Neuronal stem cell (in vitro differentiated cells): ENCODE results near the gene NRIP3.
"Not testable (repeated sequence)": the region's sequence is repeated elsewhere in the genome, so short reads cannot be mapped to it uniquely, and the experiment has no call there.

Experiments used
- DNase-seq: peaks from one replicate; pipeline ENCODE4 v3.0.0-alpha.2; 2013; ENCODE audit warnings: low spot score
- H2AFZ ChIP-seq: one replicate; pipeline ENCODE4 v1.6.1; 2013; ENCODE audit warnings: mild to moderate bottlenecking, low read length, inconsistent platforms
- H2AK5ac ChIP-seq: 2 replicates; pipeline ENCODE4 v1.6.1; 2013; ENCODE audit warnings: low read depth, mild to moderate bottlenecking, inconsistent platforms, low read length, moderate library complexity, mixed read lengths
- H2BK120ac ChIP-seq: 2 replicates; pipeline ENCODE4 v1.6.1; 2013; ENCODE audit warnings: low read depth, mild to moderate bottlenecking, inconsistent platforms, low read length, moderate library complexity, mixed read lengths
- H2BK12ac ChIP-seq: one replicate; pipeline ENCODE4 v1.6.1; 2013; ENCODE audit warnings: low read length, inconsistent platforms
- H2BK15ac ChIP-seq: 2 replicates; pipeline ENCODE4 v1.6.1; 2013; ENCODE audit warnings: mild to moderate bottlenecking, low read length, inconsistent platforms, mixed read lengths
- H2BK5ac ChIP-seq: one replicate; pipeline ENCODE4 v1.6.1; 2013; ENCODE audit warnings: inconsistent platforms, mild to moderate bottlenecking, low read length, moderate library complexity
- H3K14ac ChIP-seq: one replicate; pipeline ENCODE4 v1.6.1; 2013; ENCODE audit warnings: low read length, inconsistent platforms
- H3K18ac ChIP-seq: 2 replicates; pipeline ENCODE4 v1.6.1; 2013; ENCODE audit warnings: low read length, inconsistent platforms
- H3K23ac ChIP-seq: 2 replicates; pipeline ENCODE4 v1.6.1; 2013; ENCODE audit warnings: low read depth, mild to moderate bottlenecking, mixed read lengths, low read length, inconsistent platforms; ENCODE audit not compliant: poor library complexity
- H3K27ac ChIP-seq: replicated peaks from 3 replicates; pipeline ENCODE4 v1.5.1; 2013; ENCODE audit warnings: low read length, inconsistent platforms
- H3K27me3 ChIP-seq, 3 experiments: 2 replicates each; pipeline ENCODE4 v1.6.1; 2013; ENCODE audit warnings: low read length in 3 of 3, mild to moderate bottlenecking in 2 of 3, inconsistent platforms in 1 of 3, low read depth in 1 of 3, mixed read lengths in 1 of 3, moderate library complexity in 1 of 3; ENCODE audit not compliant: control insufficient read depth in 3 of 3, insufficient read depth in 3 of 3
- H3K36me3 ChIP-seq, 2 donors: replicated peaks in 1 of 2; 2 replicates each; pipeline ENCODE4 v1.6.1; 2013; ENCODE audit warnings: low read length in 2 of 2; ENCODE audit not compliant: control insufficient read depth in 2 of 2, insufficient read depth in 2 of 2
- H3K4ac ChIP-seq: 2 replicates; pipeline ENCODE4 v1.6.1; 2013; ENCODE audit warnings: inconsistent platforms, mild to moderate bottlenecking, low read length, moderate library complexity
- H3K4me1 ChIP-seq, 2 donors: 1 replicate in 1 of 2; 2 replicates in 1 of 2; pipeline ENCODE4 v1.6.1; 2013; ENCODE audit warnings: low read length in 2 of 2, low read depth in 1 of 2; ENCODE audit not compliant: control insufficient read depth in 2 of 2, insufficient read depth in 1 of 2
- H3K4me2 ChIP-seq: one replicate; pipeline ENCODE4 v1.6.1; 2013; ENCODE audit warnings: mild to moderate bottlenecking, low read length, inconsistent platforms; ENCODE audit not compliant: insufficient read depth, poor library complexity, severe bottlenecking
- H3K4me3 ChIP-seq, 2 donors: 2 replicates each; pipeline ENCODE4 v1.5.1; 2013; ENCODE audit warnings: low read length in 2 of 2, mild to moderate bottlenecking in 2 of 2, inconsistent platforms in 1 of 2, moderate library complexity in 1 of 2
- H3K79me1 ChIP-seq: one replicate; pipeline ENCODE4 v1.6.1; 2013; ENCODE audit warnings: low read depth, mild to moderate bottlenecking, inconsistent platforms, low read length, moderate library complexity
- H3K9ac ChIP-seq: one replicate; pipeline ENCODE4 v1.6.1; 2013; ENCODE audit warnings: mild to moderate bottlenecking, low read depth, low read length, inconsistent platforms; ENCODE audit not compliant: poor library complexity
- H3K9me3 ChIP-seq, 2 donors: replicated peaks in 1 of 2; 2 replicates each; pipeline versions ENCODE3 to v1.6.1; 2013; ENCODE audit warnings: low read length in 2 of 2, mild to moderate bottlenecking in 2 of 2, inconsistent platforms in 1 of 2, low read depth in 1 of 2, mixed read lengths in 1 of 2, moderate library complexity in 1 of 2; ENCODE audit not compliant: control insufficient read depth in 2 of 2, insufficient read depth in 1 of 2
- H4K8ac ChIP-seq: one replicate; pipeline ENCODE4 v1.6.1; 2013; ENCODE audit warnings: low read depth, mild to moderate bottlenecking, inconsistent platforms, low read length, moderate library complexity
- H4K91ac ChIP-seq: one replicate; pipeline ENCODE4 v1.6.1; 2013; ENCODE audit warnings: low read length, low read depth, mild to moderate bottlenecking, inconsistent platforms; ENCODE audit not compliant: poor library complexity
- WGBS, 2 donors: extraction: QIAGEN DNeasy Blood & Tissue Kit; methylation state at CpG; one replicate each; pipeline ENCODE4 v1.1.7; 2013; ENCODE audit warnings: missing lambda C conversion rate in 2 of 2, mixed read lengths in 1 of 2; ENCODE audit not compliant: insufficient read length in 2 of 2, insufficient replicate concordance in 1 of 2; ENCODE audit errors: extremely low coverage in 2 of 2; 5-methylcytosine and 5-hydroxymethylcytosine counted together

Gene NRIP3

DNA sequence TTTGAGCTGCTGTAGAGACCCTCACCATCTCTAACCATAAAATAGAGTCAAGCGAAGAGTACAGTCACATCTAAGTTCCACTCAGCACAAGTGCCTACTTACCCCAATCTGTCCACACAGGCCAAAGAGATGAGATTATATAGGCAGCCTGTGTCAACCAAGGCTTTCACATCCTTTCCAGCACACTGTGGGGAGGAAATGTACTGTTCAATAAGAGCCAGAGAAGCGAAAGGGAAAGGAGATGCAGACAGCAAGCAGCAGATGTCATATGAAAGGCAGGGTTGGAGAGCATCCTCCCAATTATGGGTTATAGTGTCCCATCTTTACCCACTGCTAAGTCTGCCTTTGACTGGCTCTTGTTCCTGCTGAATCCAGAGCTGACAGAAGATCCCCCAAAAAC lies 16.4 kb downstream of the NRIP3 start:
- Histone ChIP-seq H3K36me3 (no peaks in the 10 kb centered on the region), H3K27ac (no peak overlapping the region), H2AFZ (no peak overlapping the region), H2BK12ac (no peak overlapping the region), H4K8ac (no peak overlapping the region), H2BK120ac (no peak overlapping the region), H3K23ac (no peak overlapping the region), H3K9me3 (no peaks in the 10 kb centered on the region), H3K4me1 (peaks cover 0 to 4% of the 10 kb centered on the region in 2 donors), H2AK5ac (no peak overlapping the region), H2BK15ac (no peak overlapping the region), H2BK5ac (no peak overlapping the region), H3K27me3 (peaks cover 0 to 11% (median 0%) of the 10 kb centered on the region in 3 experiments), H3K79me1 (no peaks in the 10 kb centered on the region), H3K18ac (no peak overlapping the region), H3K4me2 (no peak overlapping the region), H3K14ac (no peak overlapping the region), H4K91ac (no peak overlapping the region), H3K4me3 (no peak overlapping the region), H3K9ac (no peak overlapping the region), H3K4ac (no peak overlapping the region)
- DNase-seq: no peak
- no CpG with 5 or more reads among the region's 2 CpGs for WGBS, 2 donors

DNA sequence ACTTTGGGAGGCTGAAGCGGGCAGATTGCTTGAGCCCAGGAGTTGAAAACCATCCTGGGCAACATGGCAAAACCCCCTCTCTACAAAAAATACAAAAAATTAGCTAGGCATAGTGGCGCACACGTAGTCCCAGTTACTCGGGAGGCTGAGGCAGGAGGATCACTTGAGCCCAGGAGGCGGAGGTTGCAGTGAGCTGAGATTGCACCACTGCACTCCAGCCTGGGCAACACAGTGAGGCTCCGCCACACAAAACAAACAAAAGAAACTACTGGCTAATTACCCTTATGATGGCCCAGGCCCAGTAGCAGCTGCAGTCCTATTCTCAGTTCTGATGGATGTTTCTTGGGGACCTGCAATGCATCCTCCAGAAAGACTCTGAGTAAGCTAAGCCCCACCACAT lies 17.0 kb downstream of the NRIP3 start:
- not testable (repeated sequence) for H3K9ac ChIP-seq, H3K27ac ChIP-seq, H2AFZ ChIP-seq, H3K4me2 ChIP-seq, H3K18ac ChIP-seq, H4K8ac ChIP-seq, H3K36me3 ChIP-seq, H3K4ac ChIP-seq, H2BK12ac ChIP-seq, H3K4me1 ChIP-seq, H2BK120ac ChIP-seq, H3K14ac ChIP-seq, DNase-seq, H3K23ac ChIP-seq, H2AK5ac ChIP-seq, H4K91ac ChIP-seq, H2BK15ac ChIP-seq, H3K9me3 ChIP-seq, H3K79me1 ChIP-seq, H3K4me3 ChIP-seq, H2BK5ac ChIP-seq
- H3K27me3 ChIP-seq: peaks cover 0 to 11% (median 0%) of the 10 kb centered on the region in 3 experiments
- no CpG with 5 or more reads among the region's 6 CpGs for WGBS, 2 donors

DNA sequence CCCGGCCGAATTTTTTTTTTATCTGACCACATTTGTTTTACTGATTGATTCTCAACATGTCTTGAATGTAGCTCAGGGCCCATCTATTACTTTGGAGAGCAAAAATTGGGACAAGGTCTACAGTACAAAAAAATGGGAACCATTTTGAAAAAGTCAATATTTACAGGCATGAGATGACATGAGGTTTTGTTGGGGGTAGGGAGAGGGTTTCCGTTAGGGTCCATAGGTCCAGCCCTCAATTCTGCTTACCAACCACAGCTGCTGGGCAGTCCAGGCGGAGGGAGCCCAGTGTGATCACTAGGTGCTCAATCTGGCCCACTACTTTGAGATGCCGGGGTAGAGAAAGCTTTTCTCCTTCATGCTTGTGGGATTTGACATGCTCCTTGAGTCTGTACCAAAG lies 18.3 kb downstream of the NRIP3 start:
- H3K9me3 ChIP-seq: no peaks in the 10 kb centered on the region
- H3K4ac ChIP-seq: no peak overlapping the region
- DNase-seq: no peak
- H2BK15ac ChIP-seq: no peak overlapping the region
- H3K27ac ChIP-seq: no peak overlapping the region
- H3K14ac ChIP-seq: no peak overlapping the region
- H2AK5ac ChIP-seq: no peak overlapping the region
- H2AFZ ChIP-seq: no peak overlapping the region
- peaks cover 0 to 4% of the 10 kb centered on the region in 2 donors for H3K4me1 ChIP-seq
- H4K91ac ChIP-seq: no peak overlapping the region
- H3K4me3 ChIP-seq: no peak overlapping the region
- H3K27me3 ChIP-seq: peaks cover 0 to 11% (median 0%) of the 10 kb centered on the region in 3 experiments
- no peak overlapping the region for H3K9ac ChIP-seq
- H3K23ac ChIP-seq: no peak overlapping the region
- no peaks in the 10 kb centered on the region for H3K79me1 ChIP-seq
- no peak overlapping the region for H2BK12ac ChIP-seq
- H3K36me3 ChIP-seq: no peaks in the 10 kb centered on the region
- H2BK120ac ChIP-seq: no peak overlapping the region
- H3K4me2 ChIP-seq: no peak overlapping the region
- H2BK5ac ChIP-seq: no peak overlapping the region
- no peak overlapping the region for H4K8ac ChIP-seq
- no CpG with 5 or more reads among the region's 5 CpGs for WGBS, 2 donors
- H3K18ac ChIP-seq: no peak overlapping the region

DNA sequence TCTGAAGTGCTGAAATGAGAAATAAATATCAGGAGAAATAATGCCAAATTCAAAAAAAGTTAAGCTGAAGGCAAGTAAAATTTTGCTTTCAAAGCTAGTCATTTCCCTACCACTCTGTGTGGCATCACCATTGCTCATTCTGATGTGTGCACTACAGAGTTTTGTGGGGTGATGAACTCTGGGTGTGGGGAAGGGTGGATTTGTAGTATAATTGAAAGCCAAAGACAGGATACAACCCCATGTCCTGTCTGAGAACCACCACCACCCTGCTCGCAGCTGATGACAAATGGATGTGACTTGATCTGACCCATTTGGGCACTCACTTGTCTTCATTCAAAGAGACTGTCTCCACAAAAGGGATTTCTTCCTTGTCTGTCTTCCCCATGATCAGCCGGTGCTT lies 20.2 kb downstream of the NRIP3 start:
- no peak overlapping the region for H2AFZ ChIP-seq
- no peak overlapping the region for H3K4ac ChIP-seq
- no peaks in the 10 kb centered on the region for H3K36me3 ChIP-seq
- no peak overlapping the region for H2BK15ac ChIP-seq
- H3K27ac ChIP-seq: no peak overlapping the region
- H4K91ac ChIP-seq: no peak overlapping the region
- H4K8ac ChIP-seq: no peak overlapping the region
- H3K79me1 ChIP-seq: no peaks in the 10 kb centered on the region
- H2BK120ac ChIP-seq: no peak overlapping the region
- no peak overlapping the region for H3K14ac ChIP-seq
- H2AK5ac ChIP-seq: no peak overlapping the region
- H3K9ac ChIP-seq: no peak overlapping the region
- no peak overlapping the region for H3K18ac ChIP-seq
- peaks cover 0 to 4% (median 0%) of the 10 kb centered on the region in 3 experiments for H3K27me3 ChIP-seq
- H3K4me2 ChIP-seq: no peak overlapping the region
- DNase-seq: no peak
- H3K4me3 ChIP-seq: no peak overlapping the region
- H2BK12ac ChIP-seq: no peak overlapping the region
- H3K9me3 ChIP-seq: no peaks in the 10 kb centered on the region
- H2BK5ac ChIP-seq: no peak overlapping the region
- no CpG with 5 or more reads among the region's 2 CpGs for WGBS, 2 donors
- no peaks in the 10 kb centered on the region for H3K4me1 ChIP-seq
- H3K23ac ChIP-seq: no peak overlapping the region
